Bronchial epithelial cell (primary cell): Measurements from ENCODE around the gene ZNF423. TPM values are rescaled to one million over a fixed set of nuclear protein-coding genes. Genes with fewer than 3 reads are reported as not detected.

Experiments used
- DNase-seq: peaks from one replicate; pipeline ENCODE4 v3.0.0-alpha.2; 2010; ENCODE audit warnings: low read depth
- FAIRE-seq: peaks from 2 replicates; lab custom pipeline; 2011; peaks lifted over from hg19 to GRCh38; lab: Jason Lieb, UNC
- H3K27me3 ChIP-seq: 2 replicates; pipeline ENCODE4 v1.5.1; 2011; ENCODE audit warnings: low read length; ENCODE audit not compliant: control insufficient read depth, insufficient read depth
- H3K36me3 ChIP-seq: 2 replicates; pipeline ENCODE4 v1.5.1; 2011; ENCODE audit warnings: low read length; ENCODE audit not compliant: control insufficient read depth, insufficient read depth
- H3K4me3 ChIP-seq: 2 replicates; pipeline ENCODE4 v1.5.1; 2011; ENCODE audit warnings: mild to moderate bottlenecking, low read depth, low read length, control low read depth
- CTCF ChIP-seq: IDR thresholded peaks from 2 replicates; pipeline ENCODE4 v1.5.1; 2011; ENCODE audit warnings: mild to moderate bottlenecking, moderate library complexity, low read length, control low read depth, inconsistent platforms; ENCODE audit not compliant: insufficient read depth, severe bottlenecking
- total RNA-seq: library from RNA; depleted of rRNA; stranded (reverse); fragments of >200 nt; gene quantifications from 2 replicates; pipeline ENCODE4 v1.2.1, GENCODE V29; 2014

The ZNF423 gene
- total RNA-seq, 1 donor from 2014 or later: under 0.01 TPM

GRCh38 chr16:49899991-49900695, 44.2 kb upstream of the ZNF423 start:
- no peaks in the 10 kb centered on the region for H3K36me3 ChIP-seq
- DNase-seq (no peak), FAIRE-seq (no peak)
- no peaks in the 10 kb centered on the region for H3K27me3 ChIP-seq
- no peak overlapping the region for H3K4me3 ChIP-seq
- no peak for TF ChIP-seq CTCF

- no peak for FAIRE-seq
- Histone ChIP-seq H3K27me3 (no peaks in the 10 kb centered on the region), H3K4me3 (no peak overlapping the region), H3K36me3 (no peaks in the 10 kb centered on the region)
- no peak for DNase-seq
- TF ChIP-seq CTCF: no peak
Measured at GRCh38 chr16:49896447-49896964, 40.6 kb upstream of the ZNF423 start.

- Histone ChIP-seq H3K4me3 (no peak overlapping the region), H3K27me3 (no peaks in the 10 kb centered on the region), H3K36me3 (no peaks in the 10 kb centered on the region)
- DNase-seq (no peak), FAIRE-seq (no peak)
- no peak for TF ChIP-seq CTCF
Measured at GRCh38 chr16:49890876-49891275, 35.0 kb upstream of the ZNF423 start.

- no peaks in the 10 kb centered on the region for H3K27me3 ChIP-seq
- peak; percentile 20 for DNase-seq
- no peak for TF ChIP-seq CTCF
Measured at GRCh38 chr16:49889725-49890397, 33.9 kb upstream of the ZNF423 start.

GRCh38 chr16:49886554-49887094, 30.7 kb upstream of the ZNF423 start:
- TF ChIP-seq CTCF: no peak
- Histone ChIP-seq H3K36me3 (no peaks in the 10 kb centered on the region), H3K27me3 (no peaks in the 10 kb centered on the region), H3K4me3 (no peak overlapping the region)
- FAIRE-seq (no peak), DNase-seq (no peak)

More at GRCh38 chr16:49889725-49890397, 33.9 kb upstream of the ZNF423 start:
- H3K4me3 ChIP-seq: no peak overlapping the region
- H3K36me3 ChIP-seq: no peaks in the 10 kb centered on the region
- no peak for FAIRE-seq
